GM12878 (cell line): ENCODE measurements around the gene ARHGAP45. TPM values are rescaled to one million over a fixed set of nuclear protein-coding genes. Genes with fewer than 3 reads are reported as not detected.

ENCODE experiments used
- ATAC-seq: fragments of 200-7000 bp; cut with Tn5 transposase; 3 replicates; pipeline ENCODE4 v1.9.1; 2020; ENCODE audit warnings: mild to moderate bottlenecking, moderate library complexity
- BruUV-seq: library from RNA; stranded (reverse); fragments of 400-500 nt; replicated peaks from 2 replicates; lab custom pipeline; 2021; lab: Mats Ljungman, UMichigan
- CTCF ChIA-PET: fragments of 300-600 bp; sonication (Branson Sonifier 250); formaldehyde crosslinking; extraction: SDS; loops from one replicate; lab custom pipeline; 2021; ENCODE audit warnings: inconsistent platforms; lab: Yijun Ruan, JAX
- POLR2A ChIA-PET: fragments of 350-600 bp; formaldehyde crosslinking; extraction: SDS; loops from one replicate; lab custom pipeline; 2021; ENCODE audit warnings: inconsistent platforms; lab: Charles Lee
- RAD21 ChIA-PET: fragments of 300-600 bp; sonication (Branson Sonifier 250); formaldehyde crosslinking; loops from one replicate; lab custom pipeline; 2023; ENCODE audit warnings: antibody characterized with exemption; ENCODE audit not compliant: unreplicated experiment; lab: Charles Lee
- SMC1A ChIA-PET: fragments of 300-600 bp; sonication (Branson Sonifier 250); formaldehyde crosslinking; loops from one replicate; lab custom pipeline; 2023; ENCODE audit not compliant: unreplicated experiment, uncharacterized antibody; lab: Charles Lee
- DNase-seq: peaks from one replicate; pipeline ENCODE4 v3.0.0-alpha.2; 2011; ENCODE audit warnings: low read depth, low spot score
- FAIRE-seq: peaks from 3 replicates; lab custom pipeline; 2011; peaks lifted over from hg19 to GRCh38; lab: Jason Lieb, UNC
- H2AFZ ChIP-seq: 2 replicates; pipeline ENCODE4 v1.6.0; 2011; ENCODE audit warnings: low read depth, low read length, control low read depth; ENCODE audit not compliant: control insufficient read depth
- H3K27ac ChIP-seq: 2 replicates; pipeline ENCODE4 v1.5.1; 2011; ENCODE audit warnings: control low read depth; ENCODE audit not compliant: control insufficient read depth, insufficient read depth
- H3K27me3 ChIP-seq, 2 experiments: replicated peaks in 1 of 2; 2 replicates each; pipeline versions ENCODE4 v1.6.0 to v1.6.1; 2011; ENCODE audit warnings: low read length in 1 of 2; ENCODE audit not compliant: control insufficient read depth in 2 of 2, insufficient read depth in 2 of 2
- H3K36me3 ChIP-seq, 2 experiments: 2 replicates each; pipeline ENCODE4 v1.5.1; 2011; ENCODE audit warnings: low read length in 1 of 2; ENCODE audit not compliant: control insufficient read depth in 2 of 2, insufficient read depth in 2 of 2
- H3K4me1 ChIP-seq: 2 replicates; pipeline ENCODE4 v1.6.1; 2011; ENCODE audit warnings: mild to moderate bottlenecking, low read length, moderate library complexity, mixed read lengths; ENCODE audit not compliant: control insufficient read depth, insufficient read depth
- H3K4me2 ChIP-seq: 2 replicates; pipeline ENCODE4 v1.6.0; 2011; ENCODE audit warnings: control low read depth; ENCODE audit not compliant: control insufficient read depth, insufficient read depth
- H3K4me3 ChIP-seq: fragments of 200-600 bp; sonication (generic); 2 replicates; pipeline ENCODE4 v1.5.1; 2016
- H3K79me2 ChIP-seq: 2 replicates; pipeline ENCODE4 v1.6.0; 2011; ENCODE audit warnings: low read length; ENCODE audit not compliant: control insufficient read depth, insufficient read depth
- H3K9ac ChIP-seq: 2 replicates; pipeline ENCODE4 v1.8.0; 2011; ENCODE audit warnings: low read length, control low read depth, mixed read lengths; ENCODE audit not compliant: control insufficient read depth, insufficient read depth
- H3K9me3 ChIP-seq: replicated peaks from 3 replicates; pipeline ENCODE4 v1.5.1; 2011; ENCODE audit warnings: mild to moderate bottlenecking, low read length; ENCODE audit not compliant: control insufficient read depth, insufficient read depth
- H4K20me1 ChIP-seq: 2 replicates; pipeline ENCODE4 v1.6.0; 2011; ENCODE audit not compliant: control insufficient read depth, insufficient read depth
- IKZF1 ChIP-seq: fragments of 450-650 bp; conservative IDR thresholded peaks from 2 replicates; pipeline ENCODE4 v1.6.1; 2017; ENCODE audit warnings: antibody characterized with exemption, mild to moderate bottlenecking
- KLF5 ChIP-seq: fragments of 450-650 bp; IDR thresholded peaks from 2 replicates; pipeline ENCODE4 v1.6.1; 2014; ENCODE audit warnings: mild to moderate bottlenecking; ENCODE audit not compliant: partially characterized antibody
- SUZ12 ChIP-seq: fragments of 200-600 bp; sonication (generic); IDR thresholded peaks from one replicate; pipeline ENCODE4 v1.6.1; 2018; ENCODE audit warnings: antibody characterized with exemption, mild to moderate bottlenecking; ENCODE audit not compliant: unreplicated experiment
- WGBS: methylation state at CpG from one replicate; pipeline ENCODE4 v1.1.6; 2016; ENCODE audit warnings: low lambda C conversion rate; ENCODE audit not compliant: insufficient replicate concordance, insufficient coverage; ENCODE audit errors: missing lambda C conversion rate; 5-methylcytosine and 5-hydroxymethylcytosine counted together
- in situ Hi-C: fragments of 300-500 bp; cut with MboI; formaldehyde crosslinking; loops from 9 replicates; pipeline ENCODE4 v1.14.3; 2018; ENCODE audit warnings: mixed read lengths
- intact Hi-C: fragments of 100-400 bp; cut with micrococcal nuclease; formaldehyde crosslinking; loops from one replicate; pipeline ENCODE4 v1.14.2; 2022; ENCODE audit not compliant: unreplicated experiment
- polyA plus RNA-seq, 11 experiments: library from polyadenylated mRNA; depleted of rRNA in 4 of 11; unstranded in 6 of 11; stranded (reverse) in 5 of 11; fragments of >200 nt; fragmentation: Nextera tagmentation in 4 of 11; fragmentation: Illumina TruSeq in 1 of 11; extraction: Ambion mirVana in 4 of 11; extraction: Trizol in 1 of 11; gene quantifications; 1 replicate in 1 of 11; 2 replicates in 10 of 11; pipeline versions ENCODE4 v1.2.1 to v1.2.3, GENCODE V29; 2011 to 2016; ENCODE audit warnings: inconsistent platforms in 2 of 11, missing spikeins in 2 of 11, low read depth in 1 of 11
- small RNA-seq: library from RNA; depleted of rRNA; stranded (forward); fragments of <200 nt; gene quantifications from one replicate; pipeline ENCODE3, GENCODE V24; 2014
- total RNA-seq, 4 experiments: library from RNA; depleted of rRNA in 3 of 4; stranded (reverse); fragments of >200 nt in 3 of 4; fragmentation: Illumina TruSeq in 1 of 4; extraction: Trizol in 1 of 4; gene quantifications; 2 replicates each; pipeline versions ENCODE4 v1.2.1 to v1.2.3, GENCODE V29; 2013 to 2021

ARHGAP45 gene
- total and polyA plus RNA-seq, 10 of the 15 experiments (the other 5 are each of a cell fraction or from before 2014, with no cell fraction given), result 1.4 to 151 (median 59.9) TPM

DNA sequence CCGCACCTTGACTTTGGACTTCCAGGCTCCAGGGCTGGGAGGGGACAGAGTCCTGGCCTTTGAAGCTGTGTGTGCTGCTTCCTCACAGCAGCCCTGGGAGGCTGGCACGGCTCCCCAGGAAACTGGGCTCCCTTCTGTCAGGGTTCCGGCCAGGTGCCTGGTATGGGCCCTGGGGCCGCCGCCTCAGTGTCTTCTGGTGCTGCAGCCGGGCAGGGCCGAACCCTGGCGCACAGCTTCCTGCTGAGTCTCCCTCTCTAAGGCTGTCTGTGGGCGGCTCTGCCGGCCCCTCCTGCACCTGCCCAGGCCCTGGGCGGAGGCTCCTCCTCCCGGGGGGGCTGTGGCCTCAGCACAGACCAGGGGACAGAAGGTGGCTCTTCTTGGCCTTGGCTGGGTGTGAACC, 69.2 kb downstream of the ARHGAP45 start:
- H3K27ac ChIP-seq, result peak overlapping the region; percentile 39; the same call in 1 of the 2 replicates
- TF ChIP-seq SUZ12 (no peak), KLF5 (no peak), IKZF1 (no peak)
- WGBS, result 23% methylated on average over 12 of the region's 12 CpGs
- H2AFZ ChIP-seq, result no peak overlapping the region
- intact Hi-C loops (no loop called here), in situ Hi-C loops (no loop called here)
- H3K4me1 ChIP-seq, result peaks cover 22% of the 10 kb centered on the region
- H3K79me2 ChIP-seq, result peaks cover 16% of the 10 kb centered on the region
- SMC1A ChIA-PET, result no interaction called here
- no TSS peak for BruUV-seq
- H3K4me2 ChIP-seq, result peak overlapping the region; percentile 48; the same call in 1 of the 2 replicates
- FAIRE-seq (no peak), DNase-seq (no peak), ATAC-seq (no peak)
- H3K27me3 ChIP-seq, result no peaks in the 10 kb centered on the region
- no peaks in the 10 kb centered on the region for H3K9me3 ChIP-seq
- no peak overlapping the region for H3K9ac ChIP-seq
- no peaks in the 10 kb centered on the region for H4K20me1 ChIP-seq
- POLR2A ChIA-PET, result no interaction called here
- CTCF ChIA-PET, result no interaction called here
- peaks cover 0 to 10% of the 10 kb centered on the region in 2 experiments; a peak in 2 of 4 replicates for H3K36me3 ChIP-seq
- RAD21 ChIA-PET, result no interaction called here
- H3K4me3 ChIP-seq, result no peak overlapping the region

Small RNAs within 50 kb of the gene (small RNA-seq; reads per million reads assigned to genes)
- 3.5 reads per million, percentile 80 among the genes with 10 or more reads in this experiment for gene RNU6-2

Other genes with a start within 250 kb of the ARHGAP45 start
Only the 7 nearest of the 26 such genes appear.
- gene GRIN3B, start 66.7 kb upstream of the ARHGAP45 start, total RNA-seq (2014; rRNA removed), result not detected in 2 replicates
- not detected in 2 replicates for gene GRIN3B, start 66.7 kb upstream of the ARHGAP45 start, total RNA-seq (2014; rRNA removed; fragmentation: Illumina TruSeq; extraction: Trizol)
- gene GRIN3B, start 66.7 kb upstream of the ARHGAP45 start, total RNA-seq (2021), result 0.15 TPM in 1 of 2 replicates, not detected in the other
- not detected in 2 replicates for gene GRIN3B, start 66.7 kb upstream of the ARHGAP45 start, polyA plus RNA-seq (2011; rRNA removed)
- not detected in 2 replicates for gene GRIN3B, start 66.7 kb upstream of the ARHGAP45 start, polyA plus RNA-seq (2014; fragmentation: Illumina TruSeq; extraction: Trizol)
- not detected for gene GRIN3B, start 66.7 kb upstream of the ARHGAP45 start, polyA plus RNA-seq (2014; fragmentation: Nextera tagmentation; extraction: Ambion mirVana)
- not detected in 2 replicates for gene GRIN3B, start 66.7 kb upstream of the ARHGAP45 start, polyA plus RNA-seq (2014; rRNA removed)
- not detected for gene GRIN3B, start 66.7 kb upstream of the ARHGAP45 start, polyA plus RNA-seq (2016; fragmentation: Nextera tagmentation; extraction: Ambion mirVana)
- 120 and 143 TPM in 2 replicates for gene TMEM259, start 46.0 kb upstream of the ARHGAP45 start, total RNA-seq (2014; rRNA removed)
- 28.6 and 32.3 TPM in 2 replicates for gene TMEM259, start 46.0 kb upstream of the ARHGAP45 start, total RNA-seq (2014; rRNA removed; fragmentation: Illumina TruSeq; extraction: Trizol)
- 144 and 155 TPM in 2 replicates for gene TMEM259, start 46.0 kb upstream of the ARHGAP45 start, total RNA-seq (2021)
- 35.7 and 77.7 TPM in 2 replicates for gene TMEM259, start 46.0 kb upstream of the ARHGAP45 start, polyA plus RNA-seq (2011; rRNA removed)
- gene TMEM259, start 46.0 kb upstream of the ARHGAP45 start, polyA plus RNA-seq (2014; fragmentation: Illumina TruSeq; extraction: Trizol), result 10.5 and 33.2 TPM in 2 replicates
- under 1 TPM; 0.43 to 0.86 TPM for gene TMEM259, start 46.0 kb upstream of the ARHGAP45 start, polyA plus RNA-seq (2014; fragmentation: Nextera tagmentation; extraction: Ambion mirVana)
- 184 and 247 TPM in 2 replicates for gene TMEM259, start 46.0 kb upstream of the ARHGAP45 start, polyA plus RNA-seq (2014; rRNA removed)
- 10 to 100 TPM; 54.4 to 69.6 TPM for gene TMEM259, start 46.0 kb upstream of the ARHGAP45 start, polyA plus RNA-seq (2016; fragmentation: Nextera tagmentation; extraction: Ambion mirVana)
- not detected in 2 replicates for gene RNU6-2, start 45.6 kb upstream of the ARHGAP45 start, total RNA-seq (2014; rRNA removed)
- gene RNU6-2, start 45.6 kb upstream of the ARHGAP45 start, total RNA-seq (2014; rRNA removed; fragmentation: Illumina TruSeq; extraction: Trizol), result not detected in 2 replicates
- not detected in 2 replicates for gene RNU6-2, start 45.6 kb upstream of the ARHGAP45 start, total RNA-seq (2021)
- gene RNU6-2, start 45.6 kb upstream of the ARHGAP45 start, polyA plus RNA-seq (2011; rRNA removed), result not detected in 2 replicates
- not detected in 2 replicates for gene RNU6-2, start 45.6 kb upstream of the ARHGAP45 start, polyA plus RNA-seq (2014; fragmentation: Illumina TruSeq; extraction: Trizol)
- not detected for gene RNU6-2, start 45.6 kb upstream of the ARHGAP45 start, polyA plus RNA-seq (2014; fragmentation: Nextera tagmentation; extraction: Ambion mirVana)
- gene RNU6-2, start 45.6 kb upstream of the ARHGAP45 start, polyA plus RNA-seq (2014; rRNA removed), result not detected in 2 replicates
- not detected for gene RNU6-2, start 45.6 kb upstream of the ARHGAP45 start, polyA plus RNA-seq (2016; fragmentation: Nextera tagmentation; extraction: Ambion mirVana)
- 154 and 195 TPM in 2 replicates for gene CNN2, start 40.6 kb upstream of the ARHGAP45 start, total RNA-seq (2014; rRNA removed)
- gene CNN2, start 40.6 kb upstream of the ARHGAP45 start, total RNA-seq (2014; rRNA removed; fragmentation: Illumina TruSeq; extraction: Trizol), result 95.8 and 115 TPM in 2 replicates
- 289 and 311 TPM in 2 replicates for gene CNN2, start 40.6 kb upstream of the ARHGAP45 start, total RNA-seq (2021)
- 28.6 and 54.2 TPM in 2 replicates for gene CNN2, start 40.6 kb upstream of the ARHGAP45 start, polyA plus RNA-seq (2011; rRNA removed)
- gene CNN2, start 40.6 kb upstream of the ARHGAP45 start, polyA plus RNA-seq (2014; fragmentation: Illumina TruSeq; extraction: Trizol), result 60.1 and 168 TPM in 2 replicates
- gene CNN2, start 40.6 kb upstream of the ARHGAP45 start, polyA plus RNA-seq (2014; fragmentation: Nextera tagmentation; extraction: Ambion mirVana), result 10 to 100 TPM; 34.7 to 42.5 TPM
- gene CNN2, start 40.6 kb upstream of the ARHGAP45 start, polyA plus RNA-seq (2014; rRNA removed), result 177 and 213 TPM in 2 replicates
- gene CNN2, start 40.6 kb upstream of the ARHGAP45 start, polyA plus RNA-seq (2016; fragmentation: Nextera tagmentation; extraction: Ambion mirVana), result 100 to 1,000 TPM; 269 to 273 TPM
- gene ABCA7, start 27.1 kb upstream of the ARHGAP45 start, total RNA-seq (2014; rRNA removed), result 14.9 and 18.1 TPM in 2 replicates
- 5.6 and 7.6 TPM in 2 replicates for gene ABCA7, start 27.1 kb upstream of the ARHGAP45 start, total RNA-seq (2014; rRNA removed; fragmentation: Illumina TruSeq; extraction: Trizol)
- gene ABCA7, start 27.1 kb upstream of the ARHGAP45 start, total RNA-seq (2021), result 38.7 and 49.5 TPM in 2 replicates
- gene ABCA7, start 27.1 kb upstream of the ARHGAP45 start, polyA plus RNA-seq (2011; rRNA removed), result 3.3 and 5.5 TPM in 2 replicates
- gene ABCA7, start 27.1 kb upstream of the ARHGAP45 start, polyA plus RNA-seq (2014; fragmentation: Illumina TruSeq; extraction: Trizol), result 4.6 and 11.4 TPM in 2 replicates
- 1 to 10 TPM; 1.0 to 2.9 TPM for gene ABCA7, start 27.1 kb upstream of the ARHGAP45 start, polyA plus RNA-seq (2014; fragmentation: Nextera tagmentation; extraction: Ambion mirVana)
- 26.9 and 36.5 TPM in 2 replicates for gene ABCA7, start 27.1 kb upstream of the ARHGAP45 start, polyA plus RNA-seq (2014; rRNA removed)
- 10 to 100 TPM; 22.0 to 22.1 TPM for gene ABCA7, start 27.1 kb upstream of the ARHGAP45 start, polyA plus RNA-seq (2016; fragmentation: Nextera tagmentation; extraction: Ambion mirVana)
- 194 and 207 TPM in 2 replicates for gene POLR2E, start 28.2 kb downstream of the ARHGAP45 start, total RNA-seq (2014; rRNA removed)
- 78.7 and 85.5 TPM in 2 replicates for gene POLR2E, start 28.2 kb downstream of the ARHGAP45 start, total RNA-seq (2014; rRNA removed; fragmentation: Illumina TruSeq; extraction: Trizol)
- gene POLR2E, start 28.2 kb downstream of the ARHGAP45 start, total RNA-seq (2021), result 243 and 250 TPM in 2 replicates
- 92.4 and 192 TPM in 2 replicates for gene POLR2E, start 28.2 kb downstream of the ARHGAP45 start, polyA plus RNA-seq (2011; rRNA removed)
- gene POLR2E, start 28.2 kb downstream of the ARHGAP45 start, polyA plus RNA-seq (2014; fragmentation: Illumina TruSeq; extraction: Trizol), result 10.0 and 142 TPM in 2 replicates
- 10 to 100 TPM in 1 of 2 experiments, 1 to 10 TPM in 1; 4.0 to 17.0 TPM for gene POLR2E, start 28.2 kb downstream of the ARHGAP45 start, polyA plus RNA-seq (2014; fragmentation: Nextera tagmentation; extraction: Ambion mirVana)
- gene POLR2E, start 28.2 kb downstream of the ARHGAP45 start, polyA plus RNA-seq (2014; rRNA removed), result 367 and 444 TPM in 2 replicates
- gene POLR2E, start 28.2 kb downstream of the ARHGAP45 start, polyA plus RNA-seq (2016; fragmentation: Nextera tagmentation; extraction: Ambion mirVana), result 100 to 1,000 TPM; 460 to 487 TPM
- 325 and 388 TPM in 2 replicates for gene GPX4, start 36.8 kb downstream of the ARHGAP45 start, total RNA-seq (2014; rRNA removed)
- 185 and 204 TPM in 2 replicates for gene GPX4, start 36.8 kb downstream of the ARHGAP45 start, total RNA-seq (2014; rRNA removed; fragmentation: Illumina TruSeq; extraction: Trizol)
- gene GPX4, start 36.8 kb downstream of the ARHGAP45 start, total RNA-seq (2021), result 305 and 316 TPM in 2 replicates
- 171 and 289 TPM in 2 replicates for gene GPX4, start 36.8 kb downstream of the ARHGAP45 start, polyA plus RNA-seq (2011; rRNA removed)
- 144 and 257 TPM in 2 replicates for gene GPX4, start 36.8 kb downstream of the ARHGAP45 start, polyA plus RNA-seq (2014; fragmentation: Illumina TruSeq; extraction: Trizol)
- 10 to 100 TPM; 33.3 to 99.6 TPM for gene GPX4, start 36.8 kb downstream of the ARHGAP45 start, polyA plus RNA-seq (2014; fragmentation: Nextera tagmentation; extraction: Ambion mirVana)
- gene GPX4, start 36.8 kb downstream of the ARHGAP45 start, polyA plus RNA-seq (2014; rRNA removed), result 749 and 807 TPM in 2 replicates
- 100 to 1,000 TPM; 534 to 574 TPM for gene GPX4, start 36.8 kb downstream of the ARHGAP45 start, polyA plus RNA-seq (2016; fragmentation: Nextera tagmentation; extraction: Ambion mirVana)